ENCODE data around the gene SLC10A6.

Gene SLC10A6

DNA sequence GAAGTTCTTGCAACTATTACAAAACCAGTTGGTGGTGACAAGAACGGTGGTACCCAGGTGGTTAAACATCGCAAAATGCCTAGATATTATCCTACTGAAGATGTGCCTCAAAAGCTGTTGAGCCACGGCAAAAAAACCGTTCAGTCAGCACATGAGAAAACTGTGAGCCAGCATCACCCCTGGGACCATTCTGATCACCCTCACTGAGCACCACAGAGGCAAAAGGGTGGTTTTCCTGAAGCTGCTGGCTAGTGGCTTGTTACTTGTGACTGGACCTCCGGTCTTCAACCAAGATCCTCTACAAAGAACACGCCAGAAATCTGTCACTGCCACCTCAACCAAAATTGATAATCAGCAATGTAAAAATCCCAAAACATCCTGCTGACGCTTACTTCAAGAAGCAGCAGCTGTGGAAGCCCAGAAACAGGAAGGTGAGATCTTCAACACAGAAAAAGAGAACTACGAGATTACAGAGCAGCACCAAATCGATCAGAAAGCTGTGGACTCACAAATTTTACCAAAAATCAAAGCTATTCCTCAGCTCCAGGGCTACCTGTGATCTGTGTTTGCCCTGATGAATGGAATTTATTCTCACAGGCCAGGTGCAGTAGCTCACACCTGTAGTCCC lies 21.4 kb upstream of the SLC10A6 start:
- TF ChIP-seq CTCF (IDR thresholded peaks at IDR 0.05; ENCODE audit: insufficient read depth, low read length, poor library complexity, severe bottlenecking): no peak
- TF ChIP-seq EZH2phosphoT487 (conservative IDR thresholded peaks at IDR 0.05; ENCODE audit: low read length): no peak
- no peak overlapping the region for H3K4me2 ChIP-seq (ENCODE audit: low read depth, low read length, poor library complexity, severe bottlenecking)
- no peaks in the 10 kb centered on the region for H3K79me2 ChIP-seq (ENCODE audit: insufficient read depth, low read length)
- no peaks in the 10 kb centered on the region for H3F3A ChIP-seq (ENCODE audit: insufficient read depth)
- H3K9me2 ChIP-seq (replicated peaks; ENCODE audit: insufficient read depth, low read length): no peaks in the 10 kb centered on the region
- H3K27ac ChIP-seq (ENCODE audit: low read depth, low read length): no peak overlapping the region
- no peaks in the 10 kb centered on the region for H3K9me3 ChIP-seq (ENCODE audit: insufficient read depth, low read length)
- no peaks in the 10 kb centered on the region for H3K27me3 ChIP-seq (ENCODE audit: low read length)
- H3K36me3 ChIP-seq (ENCODE audit: low read length): no peaks in the 10 kb centered on the region
- H3K9ac ChIP-seq (ENCODE audit: low read length): no peak overlapping the region
- H2AFZ ChIP-seq (ENCODE audit: low read depth, low read length, severe bottlenecking): no peak overlapping the region
- H4K20me1 ChIP-seq (ENCODE audit: low read depth, low read length): no peaks in the 10 kb centered on the region
- H3K4me3 ChIP-seq (ENCODE audit: insufficient read depth, low read length, poor library complexity, severe bottlenecking): no peak overlapping the region

DNA sequence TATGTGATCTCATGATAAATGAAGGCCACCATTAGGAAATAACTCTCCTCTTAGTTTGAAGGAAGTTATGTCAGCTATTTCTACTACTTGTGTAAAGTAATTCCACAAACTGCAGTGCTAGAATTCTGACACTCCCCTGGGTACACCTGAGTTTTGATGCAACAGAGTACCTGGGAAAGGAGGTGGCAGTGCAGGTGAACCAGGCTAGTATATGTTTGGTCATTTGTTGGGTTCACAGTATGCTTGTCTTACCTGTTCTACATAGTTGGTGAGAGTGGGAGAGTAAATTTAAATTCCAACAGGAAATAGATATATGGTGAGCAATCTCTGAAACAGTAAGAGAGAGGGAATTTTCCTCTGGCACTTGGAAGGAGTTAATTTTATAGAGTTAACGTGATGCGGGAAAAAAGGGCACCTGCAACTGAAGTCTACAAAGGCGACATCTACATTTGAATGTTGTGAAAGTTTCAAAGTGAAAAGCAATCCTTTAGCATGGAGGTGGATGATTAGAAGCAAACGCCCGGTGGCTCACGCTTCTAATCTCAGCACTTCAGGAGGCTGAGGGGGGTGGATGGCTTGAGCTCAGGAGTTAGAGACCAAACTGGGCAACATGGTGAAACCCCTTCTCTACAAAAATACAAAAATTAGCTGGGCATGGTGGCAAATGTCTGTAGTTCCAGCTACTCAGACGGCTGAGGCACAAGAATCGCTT lies 8.3 kb upstream of the SLC10A6 start:
- H3K27me3 ChIP-seq (ENCODE audit: low read length): no peaks in the 10 kb centered on the region
- no peaks in the 10 kb centered on the region for H3K36me3 ChIP-seq (ENCODE audit: low read length)
- H2AFZ ChIP-seq (ENCODE audit: low read depth, low read length, severe bottlenecking): no peak overlapping the region
- no peaks in the 10 kb centered on the region for H3K9me3 ChIP-seq (ENCODE audit: insufficient read depth, low read length)
- no peak overlapping the region for H3K9ac ChIP-seq (ENCODE audit: low read length)
- TF ChIP-seq CTCF (IDR thresholded peaks at IDR 0.05; ENCODE audit: insufficient read depth, low read length, poor library complexity, severe bottlenecking) (no peak), EZH2phosphoT487 (conservative IDR thresholded peaks at IDR 0.05; ENCODE audit: low read length) (no peak)
- no peak overlapping the region for H3K4me3 ChIP-seq (ENCODE audit: insufficient read depth, low read length, poor library complexity, severe bottlenecking)
- no peaks in the 10 kb centered on the region for H3F3A ChIP-seq (ENCODE audit: insufficient read depth)
- no peaks in the 10 kb centered on the region for H4K20me1 ChIP-seq (ENCODE audit: low read depth, low read length)
- no peaks in the 10 kb centered on the region for H3K9me2 ChIP-seq (replicated peaks; ENCODE audit: insufficient read depth, low read length)
- no peak overlapping the region for H3K4me2 ChIP-seq (ENCODE audit: low read depth, low read length, poor library complexity, severe bottlenecking)
- H3K27ac ChIP-seq (ENCODE audit: low read depth, low read length): no peak overlapping the region
- no peaks in the 10 kb centered on the region for H3K79me2 ChIP-seq (ENCODE audit: insufficient read depth, low read length)

DNA sequence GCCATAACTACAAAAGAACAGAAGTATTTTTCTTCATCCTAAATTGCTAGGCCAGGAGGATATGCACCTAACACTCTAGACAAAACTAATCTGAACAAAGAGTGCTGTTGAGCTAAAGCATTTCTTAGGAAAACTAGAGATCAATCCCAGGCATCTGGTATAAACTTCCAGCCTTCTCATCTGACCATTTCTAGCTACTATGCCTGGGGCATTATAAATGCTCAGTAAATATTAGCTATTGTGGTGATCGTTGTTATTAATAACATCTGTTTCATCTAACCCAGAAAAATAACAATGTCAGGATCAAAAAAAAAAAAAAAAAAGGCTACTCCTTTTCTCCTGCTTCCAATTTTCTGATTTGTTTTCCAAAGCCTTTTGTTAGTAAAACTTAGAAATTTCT lies 7.7 kb upstream of the SLC10A6 start:
- Histone ChIP-seq H3K27me3 (ENCODE audit: low read length) (no peaks in the 10 kb centered on the region), H3K36me3 (ENCODE audit: low read length) (no peaks in the 10 kb centered on the region), H3K4me3 (ENCODE audit: insufficient read depth, low read length, poor library complexity, severe bottlenecking) (no peak overlapping the region), H3K9me3 (ENCODE audit: insufficient read depth, low read length) (no peaks in the 10 kb centered on the region), H3K9ac (ENCODE audit: low read length) (no peak overlapping the region), H4K20me1 (ENCODE audit: low read depth, low read length) (no peaks in the 10 kb centered on the region), H3F3A (ENCODE audit: insufficient read depth) (no peaks in the 10 kb centered on the region), H3K79me2 (ENCODE audit: insufficient read depth, low read length) (no peaks in the 10 kb centered on the region), H3K27ac (ENCODE audit: low read depth, low read length) (no peak overlapping the region), H2AFZ (ENCODE audit: low read depth, low read length, severe bottlenecking) (no peak overlapping the region), H3K9me2 (replicated peaks; ENCODE audit: insufficient read depth, low read length) (no peaks in the 10 kb centered on the region), H3K4me2 (ENCODE audit: low read depth, low read length, poor library complexity, severe bottlenecking) (no peak overlapping the region)
- no peak for TF ChIP-seq CTCF (IDR thresholded peaks at IDR 0.05; ENCODE audit: insufficient read depth, low read length, poor library complexity, severe bottlenecking)
- no peak for TF ChIP-seq EZH2phosphoT487 (conservative IDR thresholded peaks at IDR 0.05; ENCODE audit: low read length)
